Suprapubic skin (tissue), 3 donors: Measurements from ENCODE around the gene LMLN.
"Not testable (repeated sequence)": the region's sequence is repeated elsewhere in the genome, so short reads cannot be mapped to it uniquely, and the experiment has no call there.

ENCODE experiments used
- POLR2A ChIP-seq, 2 donors: fragments of 450-650 bp; IDR thresholded peaks; one replicate each; pipeline ENCODE4 v1.6.1; 2017; ENCODE audit warnings: antibody characterized with exemption in 2 of 2, mild to moderate bottlenecking in 2 of 2, moderate library complexity in 2 of 2
- TF ChIP-seq, protein P1 (sequence below), 2 donors: fragments of 200-600 bp in 1 of 2; fragments of 450-650 bp in 1 of 2; sonication (generic) in 1 of 2; IDR thresholded peaks; one replicate each; pipeline ENCODE4 v1.5.1; 2016 to 2019; ENCODE audit warnings: antibody characterized with exemption in 2 of 2, mild to moderate bottlenecking in 1 of 2, moderate library complexity in 1 of 2

DNA sequence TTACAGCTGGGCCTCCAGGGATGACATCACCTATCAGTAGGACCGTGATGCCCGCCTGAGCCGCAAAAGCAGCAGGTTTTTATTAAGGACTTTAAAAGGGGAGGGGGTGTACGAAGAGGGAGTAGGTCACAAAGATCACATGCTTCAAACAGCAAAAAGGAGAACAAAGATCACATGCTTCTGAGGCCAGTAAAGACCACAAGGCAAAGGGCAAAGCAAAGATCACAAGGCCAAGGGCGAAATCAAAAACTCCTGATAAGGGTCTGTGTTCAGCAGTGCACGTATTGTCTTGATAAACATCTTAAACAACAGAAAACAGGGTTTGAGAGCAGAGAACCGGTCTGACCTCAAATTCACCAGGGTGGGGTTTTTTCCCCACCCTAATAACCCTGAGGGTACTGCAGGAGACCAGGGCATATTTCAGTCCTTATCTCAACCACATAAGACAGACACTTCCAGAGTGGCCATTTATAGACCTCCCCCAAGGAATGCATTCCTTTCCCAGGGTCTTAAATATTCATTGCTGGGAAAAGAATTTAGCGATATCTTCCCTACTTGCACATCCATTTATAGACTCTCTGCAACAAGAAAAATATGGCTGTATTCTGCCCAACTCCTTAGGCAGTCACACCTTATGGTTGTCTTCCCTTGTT lies 7.4 kb downstream of the LMLN start:
- TF ChIP-seq, protein P1, sequence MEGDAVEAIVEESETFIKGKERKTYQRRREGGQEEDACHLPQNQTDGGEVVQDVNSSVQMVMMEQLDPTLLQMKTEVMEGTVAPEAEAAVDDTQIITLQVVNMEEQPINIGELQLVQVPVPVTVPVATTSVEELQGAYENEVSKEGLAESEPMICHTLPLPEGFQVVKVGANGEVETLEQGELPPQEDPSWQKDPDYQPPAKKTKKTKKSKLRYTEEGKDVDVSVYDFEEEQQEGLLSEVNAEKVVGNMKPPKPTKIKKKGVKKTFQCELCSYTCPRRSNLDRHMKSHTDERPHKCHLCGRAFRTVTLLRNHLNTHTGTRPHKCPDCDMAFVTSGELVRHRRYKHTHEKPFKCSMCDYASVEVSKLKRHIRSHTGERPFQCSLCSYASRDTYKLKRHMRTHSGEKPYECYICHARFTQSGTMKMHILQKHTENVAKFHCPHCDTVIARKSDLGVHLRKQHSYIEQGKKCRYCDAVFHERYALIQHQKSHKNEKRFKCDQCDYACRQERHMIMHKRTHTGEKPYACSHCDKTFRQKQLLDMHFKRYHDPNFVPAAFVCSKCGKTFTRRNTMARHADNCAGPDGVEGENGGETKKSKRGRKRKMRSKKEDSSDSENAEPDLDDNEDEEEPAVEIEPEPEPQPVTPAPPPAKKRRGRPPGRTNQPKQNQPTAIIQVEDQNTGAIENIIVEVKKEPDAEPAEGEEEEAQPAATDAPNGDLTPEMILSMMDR (IDR thresholded peaks at IDR 0.05), result not testable (repeated sequence)
- not testable (repeated sequence) for TF ChIP-seq POLR2A (IDR thresholded peaks at IDR 0.05)
